Measurements from ENCODE around the gene KCNC1. TPM values are rescaled to one million over a fixed set of nuclear protein-coding genes. Genes with fewer than 3 reads are reported as not detected.

The KCNC1 gene
- total and polyA plus RNA-seq, 2 experiments from 2014 or later, result 0.11 TPM; not detected in 1

GRCh38 chr11:17765356-17766072, 30.9 kb downstream of the KCNC1 start:
- no peaks in the 10 kb centered on the region for H3K36me3 Mint-ChIP-seq (ENCODE audit: low read depth)
- Histone ChIP-seq H3K4me3 (no peak overlapping the region), H2AFZ (no peak overlapping the region)

GRCh38 chr11:17766073-17766359, 31.4 kb downstream of the KCNC1 start:
- Mint-ChIP-seq H3K4me3 (no peak overlapping the region), H3K27me3 (ENCODE audit: insufficient read depth, low read depth, poor library complexity) (peaks cover 5% of the 10 kb centered on the region), H3K9me3 (no peaks in the 10 kb centered on the region; the same call in 2 of the 3 replicates), H3K4me1 (peaks cover 5% of the 10 kb centered on the region), H3K36me3 (ENCODE audit: low read depth) (no peaks in the 10 kb centered on the region), H3K27ac (no peak overlapping the region)
- Histone ChIP-seq H3K4me3 (no peak overlapping the region), H3F3A (replicated peaks; ENCODE audit: low read depth) (no peaks in the 10 kb centered on the region), H3K4me2 (no peak overlapping the region), H3K27ac (ENCODE audit: low read depth) (no peak overlapping the region), H3K36me3 (ENCODE audit: insufficient read depth) (no peaks in the 10 kb centered on the region), H3K79me2 (replicated peaks; ENCODE audit: insufficient read depth) (no peaks in the 10 kb centered on the region), H4K20me1 (replicated peaks; ENCODE audit: insufficient read depth) (no peaks in the 10 kb centered on the region), H3K4me1 (ENCODE audit: insufficient read depth) (no peaks in the 10 kb centered on the region), H2AFZ (no peak overlapping the region), H3K27me3 (ENCODE audit: insufficient read depth) (no peaks in the 10 kb centered on the region), H3K9me2 (ENCODE audit: insufficient read depth) (no peaks in the 10 kb centered on the region)
- ATAC-seq, result no peak
- DNase-seq (ENCODE audit: low spot score), result no peak
- TF ChIP-seq ZNF114 (CRISPR knock-in tag; IDR thresholded peaks at IDR 0.05), result no peak
- TF ChIP-seq ZNF462 (CRISPR knock-in tag; IDR thresholded peaks at IDR 0.05), result no peak
- no peak for TF ChIP-seq ETS1 (IDR thresholded peaks at IDR 0.05)
- no peak for TF ChIP-seq REST (IDR thresholded peaks at IDR 0.05; ENCODE audit: unreplicated experiment)

More at GRCh38 chr11:17765356-17766072, 30.9 kb downstream of the KCNC1 start:
- Histone ChIP-seq H3K79me2 (replicated peaks; ENCODE audit: insufficient read depth) (no peaks in the 10 kb centered on the region), H3K4me1 (ENCODE audit: insufficient read depth) (no peaks in the 10 kb centered on the region), H3K27ac (ENCODE audit: low read depth) (no peak overlapping the region), H3K9me2 (ENCODE audit: insufficient read depth) (no peaks in the 10 kb centered on the region), H3K4me2 (no peak overlapping the region), H3K36me3 (ENCODE audit: insufficient read depth) (no peaks in the 10 kb centered on the region), H3F3A (replicated peaks; ENCODE audit: low read depth) (no peaks in the 10 kb centered on the region), H3K27me3 (ENCODE audit: insufficient read depth) (no peaks in the 10 kb centered on the region), H4K20me1 (replicated peaks; ENCODE audit: insufficient read depth) (no peaks in the 10 kb centered on the region)
- DNase-seq (ENCODE audit: low spot score), result peak; percentile 63
- Mint-ChIP-seq H3K27me3 (ENCODE audit: insufficient read depth, low read depth, poor library complexity) (peaks cover 5% of the 10 kb centered on the region), H3K9me3 (no peaks in the 10 kb centered on the region; the same call in 2 of the 3 replicates), H3K4me1 (peaks cover 7% of the 10 kb centered on the region), H3K27ac (no peak overlapping the region), H3K4me3 (no peak overlapping the region)
- ATAC-seq, result no peak
- TF ChIP-seq ZNF114 (CRISPR knock-in tag; IDR thresholded peaks at IDR 0.05) (no peak), POLR2AphosphoS5 (IDR thresholded peaks at IDR 0.05; ENCODE audit: low read depth) (no peak), ETS1 (IDR thresholded peaks at IDR 0.05) (no peak), JUNB (IDR thresholded peaks at IDR 0.05; ENCODE audit: unreplicated experiment) (no peak)

Data from GM23338 (cell line).